ENCODE data around the gene PKN2. TPM values are rescaled to one million over a fixed set of nuclear protein-coding genes. Genes with fewer than 3 reads are reported as not detected.

PKN2 gene
- polyA plus RNA-seq, 3 donors: 6.9 to 23.0 (median 8.7) TPM

DNA sequence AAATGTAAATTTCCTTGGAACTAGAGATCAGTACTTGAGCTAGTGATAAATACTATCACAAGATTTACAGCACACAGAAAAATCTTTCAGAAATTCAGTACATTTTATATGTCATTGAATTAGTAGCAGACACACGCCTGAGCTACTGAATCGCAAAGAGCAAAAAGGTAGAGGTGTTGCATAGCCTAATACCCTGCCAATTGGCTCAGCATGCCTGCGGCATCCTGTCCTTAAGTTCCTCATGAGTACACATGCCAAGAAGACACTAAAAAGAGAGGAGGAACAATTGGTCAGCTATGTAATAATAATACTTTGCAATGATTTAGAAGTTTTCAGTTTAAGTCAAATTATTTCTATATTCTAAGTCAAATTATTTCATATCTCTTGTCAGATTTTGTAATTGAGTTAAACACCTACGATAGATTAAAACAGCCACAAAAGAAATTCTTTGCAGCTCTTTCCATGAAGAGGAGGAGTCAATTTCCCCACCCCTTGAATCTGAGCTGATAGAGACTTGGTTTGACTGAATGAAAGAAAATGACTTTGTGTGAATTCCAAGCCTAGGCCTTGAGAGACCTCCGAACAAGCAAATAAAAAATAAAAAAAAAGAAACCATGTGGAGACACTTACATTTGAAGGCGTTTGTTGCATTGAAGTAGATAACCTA is 36.2 kb upstream of the PKN2 start:
- H3K4me3 ChIP-seq (replicated peaks in 1 of 3; ENCODE audit: low read depth in 2 of 3, low read length in 3 of 3): no peak overlapping the region
- no peak overlapping the region for H3K27ac Mint-ChIP-seq
- H4K20me1 ChIP-seq (ENCODE audit: insufficient read depth, low read length): no peaks in the 10 kb centered on the region
- H3K27me3 Mint-ChIP-seq (ENCODE audit: low read depth in 3 of 3): peaks cover 1 to 4% (median 2%) of the 10 kb centered on the region in 3 donors
- no peak overlapping the region for H3K9ac ChIP-seq (ENCODE audit: insufficient read depth, low read length, poor library complexity, severe bottlenecking)
- intact Hi-C loops (cut with micrococcal nuclease): no loop called here
- TF ChIP-seq, protein P1, sequence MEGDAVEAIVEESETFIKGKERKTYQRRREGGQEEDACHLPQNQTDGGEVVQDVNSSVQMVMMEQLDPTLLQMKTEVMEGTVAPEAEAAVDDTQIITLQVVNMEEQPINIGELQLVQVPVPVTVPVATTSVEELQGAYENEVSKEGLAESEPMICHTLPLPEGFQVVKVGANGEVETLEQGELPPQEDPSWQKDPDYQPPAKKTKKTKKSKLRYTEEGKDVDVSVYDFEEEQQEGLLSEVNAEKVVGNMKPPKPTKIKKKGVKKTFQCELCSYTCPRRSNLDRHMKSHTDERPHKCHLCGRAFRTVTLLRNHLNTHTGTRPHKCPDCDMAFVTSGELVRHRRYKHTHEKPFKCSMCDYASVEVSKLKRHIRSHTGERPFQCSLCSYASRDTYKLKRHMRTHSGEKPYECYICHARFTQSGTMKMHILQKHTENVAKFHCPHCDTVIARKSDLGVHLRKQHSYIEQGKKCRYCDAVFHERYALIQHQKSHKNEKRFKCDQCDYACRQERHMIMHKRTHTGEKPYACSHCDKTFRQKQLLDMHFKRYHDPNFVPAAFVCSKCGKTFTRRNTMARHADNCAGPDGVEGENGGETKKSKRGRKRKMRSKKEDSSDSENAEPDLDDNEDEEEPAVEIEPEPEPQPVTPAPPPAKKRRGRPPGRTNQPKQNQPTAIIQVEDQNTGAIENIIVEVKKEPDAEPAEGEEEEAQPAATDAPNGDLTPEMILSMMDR (IDR thresholded peaks at IDR 0.05): no peak
- WGBS (ENCODE audit: insufficient coverage): 100% methylated on average over 3 of the region's 6 CpGs
- no peaks in the 10 kb centered on the region for H3K36me3 ChIP-seq (replicated peaks in 1 of 2; ENCODE audit: control insufficient read depth in 1 of 2, insufficient read depth in 2 of 2, low read length in 2 of 2)
- H3K27ac ChIP-seq (ENCODE audit: low read depth in 1 of 2, low read length in 2 of 2): no peak overlapping the region
- H3K27me3 ChIP-seq (ENCODE audit: control insufficient read depth in 2 of 2, insufficient read depth in 2 of 2, low read length in 2 of 2): no peaks in the 10 kb centered on the region
- peaks cover 0 to 4% (median 0%) of the 10 kb centered on the region in 7 donors for H3K9me3 Mint-ChIP-seq
- H3K36me3 Mint-ChIP-seq: no peaks in the 10 kb centered on the region
- no peaks in the 10 kb centered on the region for H3K9me3 ChIP-seq (replicated peaks in 1 of 2; ENCODE audit: control insufficient read depth in 1 of 2, insufficient read depth in 1 of 2, low read length in 2 of 2)
- H3K4me3 Mint-ChIP-seq: no peak overlapping the region
- no peaks in the 10 kb centered on the region for H3K4me1 Mint-ChIP-seq
- no peaks in the 10 kb centered on the region for H3K79me2 ChIP-seq (ENCODE audit: insufficient read depth, low read length)
- H3K4me1 ChIP-seq (ENCODE audit: control insufficient read depth in 1 of 2, insufficient read depth in 2 of 2, low read length in 2 of 2): no peaks in the 10 kb centered on the region
- no peak overlapping the region for H3K4me2 ChIP-seq (replicated peaks; ENCODE audit: extremely low read depth, low read length, poor library complexity, severe bottlenecking)
- no peak overlapping the region for H2AFZ ChIP-seq (ENCODE audit: insufficient read depth, low read depth, low read length, poor library complexity, severe bottlenecking)
- no peak for DNase-seq

DNA sequence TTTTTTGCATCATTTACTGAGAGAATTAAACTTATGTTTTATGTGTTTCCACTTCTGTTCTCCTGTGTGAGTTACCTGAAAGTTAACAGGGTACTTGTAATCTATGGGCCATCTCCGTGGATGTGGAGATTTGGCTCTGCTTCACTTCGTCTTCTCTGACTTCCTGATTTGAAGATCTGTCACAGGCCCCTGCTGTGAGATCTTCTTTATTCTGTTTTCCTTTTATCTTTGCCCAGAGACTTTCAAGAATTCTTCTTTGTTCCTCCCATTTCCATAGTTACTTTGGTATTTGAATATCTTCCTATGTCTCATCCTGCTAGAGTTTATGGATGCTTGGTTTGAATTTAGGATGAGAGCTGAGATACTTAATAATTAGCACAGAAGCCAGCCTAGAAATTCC is 35.4 kb upstream of the PKN2 start:
- no peak overlapping the region for H3K27ac ChIP-seq (ENCODE audit: low read depth in 1 of 2, low read length in 2 of 2)

More for the DNA sequence above, 35.4 kb upstream of the PKN2 start:
- no peaks in the 10 kb centered on the region for H3K36me3 ChIP-seq (replicated peaks in 1 of 2; ENCODE audit: control insufficient read depth in 1 of 2, insufficient read depth in 2 of 2, low read length in 2 of 2)
- intact Hi-C loops (cut with micrococcal nuclease): no loop called here
- H4K20me1 ChIP-seq (ENCODE audit: insufficient read depth, low read length): no peaks in the 10 kb centered on the region
- H3K9ac ChIP-seq (ENCODE audit: insufficient read depth, low read length, poor library complexity, severe bottlenecking): no peak overlapping the region
- no peak overlapping the region for H3K4me2 ChIP-seq (replicated peaks; ENCODE audit: extremely low read depth, low read length, poor library complexity, severe bottlenecking)
- H3K9me3 Mint-ChIP-seq: peaks cover 0 to 2% (median 0%) of the 10 kb centered on the region in 7 donors
- no peaks in the 10 kb centered on the region for H3K79me2 ChIP-seq (ENCODE audit: insufficient read depth, low read length)
- H3K9me3 ChIP-seq (replicated peaks in 1 of 2; ENCODE audit: control insufficient read depth in 1 of 2, insufficient read depth in 1 of 2, low read length in 2 of 2): no peaks in the 10 kb centered on the region
- H3K4me3 ChIP-seq (replicated peaks in 1 of 3; ENCODE audit: low read depth in 2 of 3, low read length in 3 of 3): no peak overlapping the region
- no peak overlapping the region for H2AFZ ChIP-seq (ENCODE audit: insufficient read depth, low read depth, low read length, poor library complexity, severe bottlenecking)
- WGBS (ENCODE audit: insufficient coverage): 100% methylated on average over 1 of the region's 2 CpGs
- TF ChIP-seq, protein P1 (IDR thresholded peaks at IDR 0.05): no peak
- H3K27ac Mint-ChIP-seq: no peak overlapping the region
- H3K4me3 Mint-ChIP-seq: no peak overlapping the region
- H3K27me3 ChIP-seq (ENCODE audit: control insufficient read depth in 2 of 2, insufficient read depth in 2 of 2, low read length in 2 of 2): no peaks in the 10 kb centered on the region
- H3K27me3 Mint-ChIP-seq (ENCODE audit: low read depth in 3 of 3): peaks cover 0 to 4% (median 2%) of the 10 kb centered on the region in 3 donors
- no peak for DNase-seq
- no peaks in the 10 kb centered on the region for H3K4me1 ChIP-seq (ENCODE audit: control insufficient read depth in 1 of 2, insufficient read depth in 2 of 2, low read length in 2 of 2)
- H3K36me3 Mint-ChIP-seq: no peaks in the 10 kb centered on the region
- H3K4me1 Mint-ChIP-seq: no peaks in the 10 kb centered on the region

Data from CD14-positive monocyte (primary cell).